Hepatocyte (in vitro differentiated cells): ENCODE measurements around the gene C1orf21. TPM values are rescaled to one million over a fixed set of nuclear protein-coding genes. Genes with fewer than 3 reads are reported as not detected.

Experiments
- DNase-seq: peaks from one replicate; pipeline ENCODE4 v3.0.0-alpha.2; 2016; ENCODE audit warnings: low spot score
- H2AFZ ChIP-seq: fragments of 200-600 bp; sonication (generic); 2 replicates; pipeline ENCODE4 v1.6.0; 2016; ENCODE audit warnings: antibody characterized with exemption, mild to moderate bottlenecking
- H3K27ac ChIP-seq: fragments of 200-600 bp; sonication (generic); 2 replicates; pipeline ENCODE4 v1.5.1; 2016; ENCODE audit warnings: mild to moderate bottlenecking
- H3K27me3 ChIP-seq: fragments of 200-600 bp; sonication (generic); 2 replicates; pipeline ENCODE4 v1.6.1; 2016
- H3K36me3 ChIP-seq: fragments of 200-600 bp; sonication (generic); replicated peaks from 2 replicates; pipeline ENCODE4 v1.5.1; 2016; ENCODE audit warnings: low read depth; ENCODE audit not compliant: insufficient read depth
- H3K4me1 ChIP-seq: fragments of 200-600 bp; sonication (generic); 2 replicates; pipeline ENCODE4 v1.5.1; 2016; ENCODE audit warnings: mild to moderate bottlenecking, moderate library complexity; ENCODE audit not compliant: insufficient read depth
- H3K4me2 ChIP-seq: fragments of 200-600 bp; sonication (generic); 2 replicates; pipeline ENCODE4 v1.6.0; 2016
- H3K4me3 ChIP-seq: fragments of 200-600 bp; sonication (generic); 2 replicates; pipeline ENCODE4 v1.5.1; 2016; ENCODE audit warnings: mild to moderate bottlenecking
- H3K79me2 ChIP-seq: fragments of 200-600 bp; sonication (generic); 2 replicates; pipeline ENCODE4 v1.6.0; 2017; ENCODE audit warnings: mild to moderate bottlenecking
- H3K9me2 ChIP-seq: fragments of 200-600 bp; sonication (generic); replicated peaks from 2 replicates; pipeline ENCODE4 v1.6.0; 2017; ENCODE audit warnings: mild to moderate bottlenecking; ENCODE audit not compliant: insufficient read depth
- H3K9me3 ChIP-seq: fragments of 200-600 bp; sonication (generic); 2 replicates; pipeline ENCODE4 v1.5.1; 2016; ENCODE audit warnings: low read depth, mild to moderate bottlenecking
- H4K20me1 ChIP-seq: fragments of 200-600 bp; sonication (generic); 2 replicates; pipeline ENCODE4 v1.6.0; 2016; ENCODE audit warnings: mild to moderate bottlenecking; ENCODE audit not compliant: insufficient read depth, poor library complexity, severe bottlenecking
- EZH2 ChIP-seq: fragments of 200-600 bp; sonication (generic); IDR thresholded peaks from 2 replicates; pipeline ENCODE4 v1.6.1; 2016; ENCODE audit warnings: antibody characterized with exemption, mild to moderate bottlenecking, borderline replicate concordance
- EZH2phosphoT487 ChIP-seq: fragments of 200-600 bp; sonication (generic); IDR thresholded peaks from one replicate; pipeline ENCODE4 v1.6.1; 2018; ENCODE audit warnings: antibody characterized with exemption, mild to moderate bottlenecking, low read depth, moderate library complexity; ENCODE audit not compliant: unreplicated experiment, severe bottlenecking
- WGBS: methylation state at CpG from one replicate; pipeline ENCODE4 v1.1.6; 2016; ENCODE audit warnings: low lambda C conversion rate; ENCODE audit errors: missing lambda C conversion rate; 5-methylcytosine and 5-hydroxymethylcytosine counted together
- polyA plus RNA-seq: library from polyadenylated mRNA; unstranded; fragments of >200 nt; fragmentation: Nextera tagmentation; extraction: Ambion mirVana; gene quantifications from 2 replicates; pipeline ENCODE4 v1.2.1, GENCODE V29; 2016
- total RNA-seq: library from RNA; depleted of rRNA; stranded (reverse); fragments of >200 nt; gene quantifications from 2 replicates; pipeline ENCODE4 v1.2.3, GENCODE V29; 2014
- TF ChIP-seq, protein P1 (sequence below): fragments of 200-600 bp; sonication (generic); IDR thresholded peaks from 2 replicates; pipeline ENCODE4 v1.5.1; 2016; ENCODE audit warnings: antibody characterized with exemption, mild to moderate bottlenecking; ENCODE audit not compliant: poor library complexity

Gene C1orf21
- total and polyA plus RNA-seq, 2 experiments from 2014 or later: 26.9 to 37.9 TPM

DNA sequence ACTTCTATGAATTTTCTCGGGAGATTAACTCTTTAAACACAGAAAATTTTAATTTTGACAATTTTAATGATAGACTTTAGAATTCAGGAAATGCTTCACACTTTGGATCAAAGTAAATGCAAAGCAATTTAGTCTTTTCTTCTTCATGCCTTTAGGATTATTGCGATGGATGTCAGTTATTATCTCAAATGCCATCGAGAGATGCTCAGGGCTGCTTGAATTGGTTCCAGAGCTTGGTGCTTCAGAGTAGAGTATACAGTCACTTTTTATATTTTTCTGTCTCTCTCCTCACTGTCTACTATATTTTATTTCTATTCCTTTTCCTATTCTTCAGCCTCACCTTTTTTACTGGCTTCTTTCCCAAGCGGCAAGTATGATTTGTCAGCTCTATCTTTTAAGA lies 59.2 kb downstream of the C1orf21 start:
- H3K79me2 ChIP-seq: peaks cover 11% of the 10 kb centered on the region
- DNase-seq: no peak
- WGBS: 82% methylated on average over 4 of the region's 4 CpGs
- H3K4me3 ChIP-seq: no peak overlapping the region
- TF ChIP-seq EZH2phosphoT487 (no peak), EZH2 (no peak)
- TF ChIP-seq, protein P1, sequence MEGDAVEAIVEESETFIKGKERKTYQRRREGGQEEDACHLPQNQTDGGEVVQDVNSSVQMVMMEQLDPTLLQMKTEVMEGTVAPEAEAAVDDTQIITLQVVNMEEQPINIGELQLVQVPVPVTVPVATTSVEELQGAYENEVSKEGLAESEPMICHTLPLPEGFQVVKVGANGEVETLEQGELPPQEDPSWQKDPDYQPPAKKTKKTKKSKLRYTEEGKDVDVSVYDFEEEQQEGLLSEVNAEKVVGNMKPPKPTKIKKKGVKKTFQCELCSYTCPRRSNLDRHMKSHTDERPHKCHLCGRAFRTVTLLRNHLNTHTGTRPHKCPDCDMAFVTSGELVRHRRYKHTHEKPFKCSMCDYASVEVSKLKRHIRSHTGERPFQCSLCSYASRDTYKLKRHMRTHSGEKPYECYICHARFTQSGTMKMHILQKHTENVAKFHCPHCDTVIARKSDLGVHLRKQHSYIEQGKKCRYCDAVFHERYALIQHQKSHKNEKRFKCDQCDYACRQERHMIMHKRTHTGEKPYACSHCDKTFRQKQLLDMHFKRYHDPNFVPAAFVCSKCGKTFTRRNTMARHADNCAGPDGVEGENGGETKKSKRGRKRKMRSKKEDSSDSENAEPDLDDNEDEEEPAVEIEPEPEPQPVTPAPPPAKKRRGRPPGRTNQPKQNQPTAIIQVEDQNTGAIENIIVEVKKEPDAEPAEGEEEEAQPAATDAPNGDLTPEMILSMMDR: no peak
- no peak overlapping the region for H2AFZ ChIP-seq
- H4K20me1 ChIP-seq: no peaks in the 10 kb centered on the region
- H3K27ac ChIP-seq: no peak overlapping the region
- H3K4me2 ChIP-seq: no peak overlapping the region
- H3K4me1 ChIP-seq: no peaks in the 10 kb centered on the region
- H3K9me2 ChIP-seq: no peaks in the 10 kb centered on the region
- H3K36me3 ChIP-seq: no peaks in the 10 kb centered on the region
- H3K27me3 ChIP-seq: no peaks in the 10 kb centered on the region
- no peaks in the 10 kb centered on the region for H3K9me3 ChIP-seq

DNA sequence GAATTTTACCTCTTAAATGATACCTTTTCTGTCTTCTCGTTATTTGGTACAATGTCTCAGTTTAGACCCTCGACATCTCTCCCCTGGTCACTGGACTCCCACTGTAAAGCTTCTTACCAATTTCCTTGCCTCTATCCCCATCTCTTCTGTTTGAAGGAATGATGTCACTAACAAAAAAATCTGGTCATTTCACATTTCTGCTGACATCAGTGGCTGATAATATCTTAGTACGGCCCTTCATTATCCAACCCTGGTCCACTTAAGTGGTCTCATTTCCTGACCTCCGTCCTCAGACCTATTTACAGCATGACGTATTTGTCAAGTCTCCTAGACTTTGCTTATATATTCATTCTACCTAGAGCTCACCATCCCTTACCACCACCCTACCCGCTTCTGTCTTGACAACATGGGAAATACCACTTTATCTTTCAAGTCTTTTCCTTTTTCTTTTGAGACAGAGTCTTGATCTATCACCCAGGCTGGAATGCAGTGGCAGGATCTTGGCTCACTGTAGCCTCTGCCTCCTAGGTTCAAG lies 60.9 kb downstream of the C1orf21 start:
- TF ChIP-seq, protein P1: no peak
- no peak for TF ChIP-seq EZH2phosphoT487
- TF ChIP-seq EZH2: no peak
- DNase-seq: no peak
- Histone ChIP-seq H2AFZ (no peak overlapping the region), H3K4me1 (no peaks in the 10 kb centered on the region), H3K27ac (no peak overlapping the region), H4K20me1 (no peaks in the 10 kb centered on the region), H3K36me3 (no peaks in the 10 kb centered on the region), H3K9me3 (no peaks in the 10 kb centered on the region), H3K4me2 (no peak overlapping the region), H3K27me3 (no peaks in the 10 kb centered on the region), H3K4me3 (no peak overlapping the region), H3K79me2 (peaks cover 15% of the 10 kb centered on the region), H3K9me2 (no peaks in the 10 kb centered on the region)
- WGBS: 88% methylated on average over 6 of the region's 6 CpGs

DNA sequence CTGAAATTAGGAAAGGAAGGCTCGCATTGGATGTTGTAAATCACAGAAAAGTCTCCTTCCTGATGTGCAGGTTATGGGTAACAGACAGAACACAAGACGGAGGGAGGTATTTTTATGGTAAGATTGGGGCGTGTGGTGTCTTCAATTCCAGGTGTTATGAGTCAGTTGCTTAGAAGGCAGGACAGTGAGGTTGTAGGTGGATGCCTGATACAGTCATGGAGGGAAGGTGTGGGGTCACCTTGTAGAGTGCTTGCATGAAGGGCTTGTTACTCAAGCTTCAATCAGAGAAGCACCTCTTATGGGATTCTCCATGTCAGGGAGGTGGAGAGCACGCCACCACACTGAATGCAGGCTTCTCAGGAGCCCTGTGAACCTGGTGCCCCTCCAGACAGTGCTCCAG lies 63.1 kb downstream of the C1orf21 start:
- 94% methylated on average over 4 of the region's 4 CpGs for WGBS
- H2AFZ ChIP-seq: no peak overlapping the region
- H3K36me3 ChIP-seq: no peaks in the 10 kb centered on the region
- no peaks in the 10 kb centered on the region for H3K27me3 ChIP-seq
- H3K9me3 ChIP-seq: no peaks in the 10 kb centered on the region
- no peaks in the 10 kb centered on the region for H3K9me2 ChIP-seq
- no peaks in the 10 kb centered on the region for H4K20me1 ChIP-seq
- H3K4me1 ChIP-seq: no peaks in the 10 kb centered on the region
- H3K4me2 ChIP-seq: no peak overlapping the region
- no peak overlapping the region for H3K27ac ChIP-seq
- TF ChIP-seq, protein P1: no peak
- no peak for TF ChIP-seq EZH2phosphoT487
- no peak for TF ChIP-seq EZH2
- H3K4me3 ChIP-seq: no peak overlapping the region
- no peak for DNase-seq
- H3K79me2 ChIP-seq: peaks cover 26% of the 10 kb centered on the region
